ENCODE data around the gene OR2J3. TPM values are rescaled to one million over a fixed set of nuclear protein-coding genes. Genes with fewer than 3 reads are reported as not detected.
"Not testable (repeated sequence)": the region's sequence is repeated elsewhere in the genome, so short reads cannot be mapped to it uniquely, and the experiment has no call there.

OR2J3 gene
- total RNA-seq, 1 donor from 2014 or later: not detected

- DNase-seq (ENCODE audit: low read depth, low spot score): not testable (repeated sequence)
These were observed 52.1 kb downstream of the OR2J3 start for GRCh38 chr6:29159922-29160321.

Other genes with a start within 250 kb of the OR2J3 start
- gene TRIM27, start 184.1 kb upstream of the OR2J3 start, total RNA-seq: 54.3 and 64.5 TPM in 2 replicates
- gene ZNF311, start 102.7 kb upstream of the OR2J3 start, total RNA-seq: 0.56 and 0.59 TPM in 2 replicates
- not detected in 2 replicates for gene OR2W1, start 62.9 kb upstream of the OR2J3 start, total RNA-seq
- not detected in 2 replicates for gene OR2B3, start 20.7 kb upstream of the OR2J3 start, total RNA-seq
- gene OR2J1, start 8.6 kb upstream of the OR2J3 start, total RNA-seq: not detected in 2 replicates
- gene OR2J2, start 62.8 kb downstream of the OR2J3 start, total RNA-seq: not detected in 2 replicates
- gene OR14J1, start 193.6 kb downstream of the OR2J3 start, total RNA-seq: not detected in 2 replicates